ENCODE measurements around the gene IL6R. TPM values are rescaled to one million over a fixed set of nuclear protein-coding genes. Genes with fewer than 3 reads are reported as not detected.

Gene IL6R
- total and polyA plus RNA-seq, 2 of the 4 experiments (the other 2 are of a cell fraction): 5.3 to 9.5 TPM

- no peak for TF ChIP-seq ELK1 (IDR thresholded peaks at IDR 0.05; ENCODE audit: borderline replicate concordance, low read depth, low read length)
These were observed 48.6 kb downstream of the IL6R start (continued) for GRCh38 chr1:154453574-154454352.

GRCh38 chr1:154454386-154455120, 49.4 kb downstream of the IL6R start:
- ChIA-PET CTCF (no interaction called here), POLR2A (ENCODE audit: unreplicated experiment) (interaction anchor here (1.0 kb wide), 1 partner anchor 8 kb away, joined by 3 read pairs; no protein-coding TSS in a partner anchor)
- no peak overlapping the region for H2AFZ ChIP-seq (replicated peaks; ENCODE audit: low read length, poor library complexity)
- no peak overlapping the region for H3K14ac ChIP-seq (replicated peaks; ENCODE audit: low read depth, low read length)
- DNase-seq (no peak), ATAC-seq (ENCODE audit: low read depth) (no peak)
- H2AK9ac ChIP-seq (replicated peaks; ENCODE audit: low read depth, low read length, poor library complexity): no peak overlapping the region
- H4K5ac ChIP-seq (ENCODE audit: low read depth, low read length): no peak overlapping the region
- H2BK20ac ChIP-seq (ENCODE audit: low read depth, low read length): no peak overlapping the region
- H4K8ac ChIP-seq (ENCODE audit: low read depth in 2 of 2, low read length in 2 of 2): no peak overlapping the region
- peaks cover 34% of the 10 kb centered on the region for H3K36me3 ChIP-seq (ENCODE audit: control insufficient read depth, insufficient read depth, low read length)
- no peaks in the 10 kb centered on the region for H3K79me1 ChIP-seq (ENCODE audit: low read depth in 1 of 2, low read length in 2 of 2)
- H3K4me3 ChIP-seq (ENCODE audit: insufficient read depth, low read depth, low read length): no peak overlapping the region
- WGBS, 2 experiments (ENCODE audit: extremely low coverage in 2 of 2, insufficient read length in 1 of 2): 80% methylated on average over 1 of the region's 5 CpGs; no CpG with 5 or more reads in 1 of the 2 experiments
- H3K23ac ChIP-seq (ENCODE audit: low read depth, low read length): no peak overlapping the region
- H4K91ac ChIP-seq (ENCODE audit: insufficient read depth, low read depth, low read length): no peak overlapping the region
- no peak overlapping the region for H3K18ac ChIP-seq (ENCODE audit: low read depth, low read length)
- dilution Hi-C loops (cut with HindIII; ENCODE audit: low sequenced_read_pairs, unreplicated experiment): no loop called here
- no peaks in the 10 kb centered on the region for H3K9me3 ChIP-seq (ENCODE audit: control insufficient read depth, insufficient read depth, low read length)
- no peak overlapping the region for H3K56ac ChIP-seq (ENCODE audit: extremely low read depth, insufficient read depth, low read length)
- H2AK5ac ChIP-seq (ENCODE audit: low read depth, low read length): peak overlapping the region; percentile 23; the same call in 1 of the 2 replicates
- H3K4me1 ChIP-seq (ENCODE audit: control insufficient read depth, insufficient read depth, low read length): peaks cover 5% of the 10 kb centered on the region
- no TSS peak for BruUV-seq (replicated peaks)
- in situ Hi-C loops (cut with MboI; ENCODE audit: low sequenced_read_pairs): no loop called here
- H4K20me1 ChIP-seq (ENCODE audit: insufficient read depth, low read length): no peaks in the 10 kb centered on the region
- H3K4ac ChIP-seq (ENCODE audit: low read depth, low read length): no peak overlapping the region
- H3K9me1 ChIP-seq (ENCODE audit: insufficient read depth, low read length): no peaks in the 10 kb centered on the region
- intact Hi-C loops (cut with micrococcal nuclease): no loop called here
- H3K9ac ChIP-seq (ENCODE audit: low read depth, low read length): no peak overlapping the region
- H3K4me2 ChIP-seq (ENCODE audit: low read depth, low read length): no peak overlapping the region
- H2BK5ac ChIP-seq (ENCODE audit: low read depth, low read length, poor library complexity, severe bottlenecking): no peak overlapping the region
- no peak overlapping the region for H2BK120ac ChIP-seq (ENCODE audit: low read depth, low read length)
- no peak overlapping the region for H3K27ac ChIP-seq (ENCODE audit: insufficient read depth, low read length)
- H2BK15ac ChIP-seq (ENCODE audit: low read depth, low read length): no peak overlapping the region
- no peaks in the 10 kb centered on the region; the same call in 1 of the 2 replicates for H3K27me3 ChIP-seq (ENCODE audit: control insufficient read depth, insufficient read depth, low read length)
- TF ChIP-seq FOS (IDR thresholded peaks at IDR 0.05; ENCODE audit: low read depth, low read length): no peak
- no peak for TF ChIP-seq CEBPB (IDR thresholded peaks at IDR 0.05; ENCODE audit: low read depth, low read length)
- TF ChIP-seq ELK1 (IDR thresholded peaks at IDR 0.05; ENCODE audit: borderline replicate concordance, low read depth, low read length): no peak
- TF ChIP-seq MAZ (IDR thresholded peaks at IDR 0.05; ENCODE audit: borderline replicate concordance, low read depth, low read length): no peak
- TF ChIP-seq RAD21 (IDR thresholded peaks at IDR 0.05; ENCODE audit: low read length): no peak
- no peak for TF ChIP-seq RCOR1 (IDR thresholded peaks at IDR 0.05; ENCODE audit: insufficient replicate concordance, low read length)
- no peak for TF ChIP-seq SMC3 (IDR thresholded peaks at IDR 0.05; ENCODE audit: low read depth, low read length)
- TF ChIP-seq CHD1 (IDR thresholded peaks at IDR 0.05; ENCODE audit: low read depth, low read length): no peak
- no peak for TF ChIP-seq USF2 (IDR thresholded peaks at IDR 0.05; ENCODE audit: low read depth, low read length)
- no peak for TF ChIP-seq MAFK (IDR thresholded peaks at IDR 0.05; ENCODE audit: low read depth, low read length)
- TF ChIP-seq BHLHE40 (IDR thresholded peaks at IDR 0.05; ENCODE audit: low read depth, low read length): no peak
- TF ChIP-seq POLR2A (IDR thresholded peaks at IDR 0.05; ENCODE audit: low read depth, low read length): no peak

Data from IMR-90 (cell line).